DMS114 treated with DMSO at 0.1 percent for 48 hours (cell line): ENCODE measurements around the gene PATE3.

Experiments
- DNase-seq: peaks from one replicate; lab custom pipeline; 2025; ENCODE audit not compliant: unreplicated experiment; lab: John Stamatoyannopoulos, UW

The PATE3 gene

DNA sequence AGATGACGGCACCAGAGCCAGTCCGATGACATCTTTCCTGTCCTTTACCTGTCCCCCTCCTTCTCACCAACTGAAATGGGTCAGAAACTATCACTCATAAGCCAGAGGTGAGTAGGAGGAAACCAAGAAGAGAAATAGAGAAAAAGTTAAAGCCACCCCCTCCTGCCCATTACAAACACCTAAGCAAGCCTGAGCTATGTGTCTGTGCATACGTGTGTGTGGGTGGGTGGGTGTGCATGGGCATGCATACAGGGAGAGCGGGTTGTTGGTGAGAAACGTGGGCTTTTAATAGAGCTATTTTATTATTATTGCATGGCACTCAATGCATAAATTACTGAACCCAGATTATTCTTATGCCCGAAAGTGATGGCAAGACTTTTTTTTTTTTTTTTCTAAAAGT is 47.8 kb downstream of the PATE3 start:
- no peak for DNase-seq
